H1 (cell line): ENCODE measurements around the gene VEPH1. TPM values are rescaled to one million over a fixed set of nuclear protein-coding genes. Genes with fewer than 3 reads are reported as not detected.

Experiments
- CTCF ChIA-PET: fragments of 300-600 bp; sonication (Branson Sonifier 250); formaldehyde crosslinking; loops from one replicate; lab custom pipeline; 2021; ENCODE audit not compliant: partially characterized antibody; lab: Charles Lee
- POLR2A ChIA-PET: fragments of 300-600 bp; sonication (Branson Sonifier 250); formaldehyde crosslinking; loops from one replicate; lab custom pipeline; 2021; ENCODE audit warnings: inconsistent platforms; ENCODE audit not compliant: partially characterized antibody; lab: Charles Lee
- DNase-seq, 2 experiments: peaks; one replicate each; pipeline versions ENCODE4 v3.0.0 to v3.0.0-alpha.2; 2010 to 2022; ENCODE audit warnings: low spot score in 2 of 2, low read depth in 1 of 2, mixed read lengths in 1 of 2
- FAIRE-seq: peaks from 2 replicates; lab custom pipeline; 2011; peaks lifted over from hg19 to GRCh38; lab: Jason Lieb, UNC
- H2AFZ ChIP-seq: 2 replicates; pipeline ENCODE4 v1.8.1; 2012; ENCODE audit warnings: low read length, inconsistent platforms
- H2AK5ac ChIP-seq: 2 replicates; pipeline ENCODE4 v1.6.1; 2013; ENCODE audit warnings: low read depth, low read length
- H2BK120ac ChIP-seq: replicated peaks from 2 replicates; pipeline ENCODE3; 2013; ENCODE audit warnings: low read depth, low read length, inconsistent platforms
- H2BK12ac ChIP-seq: 2 replicates; pipeline ENCODE4 v1.6.1; 2013; ENCODE audit warnings: low read depth, low read length
- H2BK15ac ChIP-seq: 2 replicates; pipeline ENCODE4 v1.6.1; 2013; ENCODE audit warnings: low read length
- H2BK20ac ChIP-seq: 2 replicates; pipeline ENCODE4 v1.6.1; 2013; ENCODE audit warnings: low read length
- H2BK5ac ChIP-seq: 2 replicates; pipeline ENCODE4 v1.6.1; 2013; ENCODE audit warnings: low read depth, low read length
- H3K14ac ChIP-seq: 2 replicates; pipeline ENCODE4 v1.6.1; 2013; ENCODE audit warnings: inconsistent platforms; ENCODE audit not compliant: insufficient read length
- H3K18ac ChIP-seq: 2 replicates; pipeline ENCODE4 v1.6.1; 2013; ENCODE audit warnings: low read length; ENCODE audit errors: extremely low read depth
- H3K23ac ChIP-seq: 2 replicates; pipeline ENCODE4 v1.6.1; 2013; ENCODE audit warnings: inconsistent platforms; ENCODE audit not compliant: insufficient read length
- H3K23me2 ChIP-seq: 2 replicates; pipeline ENCODE4 v1.6.1; 2013; ENCODE audit warnings: low read depth, low read length
- H3K27ac ChIP-seq: 2 replicates; pipeline ENCODE4 v1.6.1; 2011; ENCODE audit warnings: low read depth, low read length, inconsistent platforms
- H3K27me3 ChIP-seq, 4 experiments: replicated peaks in 1 of 4; 1 replicate in 1 of 4; 2 replicates in 3 of 4; pipeline versions ENCODE4 v1.6.1 to v1.8.1; 2011 to 2013; ENCODE audit warnings: low read length in 3 of 4, mild to moderate bottlenecking in 3 of 4, inconsistent platforms in 2 of 4, mixed read lengths in 2 of 4, moderate library complexity in 1 of 4; ENCODE audit not compliant: control insufficient read depth in 3 of 4, insufficient read depth in 3 of 4; ENCODE audit errors: extremely low read depth in 1 of 4
- H3K36me3 ChIP-seq, 4 experiments: 2 replicates each; pipeline versions ENCODE4 v1.6.1 to v1.8.1; 2011 to 2013; ENCODE audit warnings: mild to moderate bottlenecking in 4 of 4, low read length in 3 of 4, moderate library complexity in 2 of 4, control low read depth in 1 of 4, inconsistent platforms in 1 of 4; ENCODE audit not compliant: insufficient read depth in 4 of 4, control insufficient read depth in 2 of 4
- H3K4ac ChIP-seq: replicated peaks from 2 replicates; pipeline ENCODE3; 2013; ENCODE audit warnings: low read length, low read depth, mixed read lengths, inconsistent platforms; ENCODE audit not compliant: insufficient read length
- H3K4me1 ChIP-seq, 4 experiments: replicated peaks in 1 of 4; 1 replicate in 1 of 4; 2 replicates in 3 of 4; pipeline versions ENCODE4 v1.6.1 to v1.8.1; 2011 to 2013; ENCODE audit warnings: low read length in 3 of 4, inconsistent platforms in 2 of 4, mixed read lengths in 1 of 4; ENCODE audit not compliant: insufficient read depth in 4 of 4, control insufficient read depth in 3 of 4
- H3K4me2 ChIP-seq, 2 experiments: 2 replicates each; pipeline versions ENCODE4 v1.6.1 to v1.8.1; 2011 to 2013; ENCODE audit warnings: low read depth in 2 of 2, low read length in 2 of 2, control low read depth in 1 of 2, inconsistent platforms in 1 of 2, mild to moderate bottlenecking in 1 of 2; ENCODE audit not compliant: insufficient read depth in 1 of 2
- H3K4me3 ChIP-seq, 4 experiments: fragments of 200-600, 300-600 bp in 1 of 4; sonication (generic), shearing (Covaris generic), sonication (Bioruptor Twin) in 1 of 4; 2 replicates each; pipeline versions ENCODE4 v1.5.1 to v1.8.1; 2011 to 2016; ENCODE audit warnings: low read length in 4 of 4, low read depth in 3 of 4, control low read depth in 2 of 4, inconsistent platforms in 2 of 4, mild to moderate bottlenecking in 2 of 4, mixed read lengths in 1 of 4, moderate library complexity in 1 of 4; ENCODE audit not compliant: insufficient read depth in 2 of 4; ENCODE audit errors: extremely low read depth in 1 of 4
- H3K56ac ChIP-seq: replicated peaks from 2 replicates; pipeline ENCODE3; 2013; ENCODE audit warnings: low read depth, mild to moderate bottlenecking, mixed read lengths, low read length, inconsistent platforms; ENCODE audit not compliant: insufficient read length
- H3K79me1 ChIP-seq: 2 replicates; pipeline ENCODE4 v1.6.1; 2013; ENCODE audit warnings: low read depth, low read length, control low read depth
- H3K79me2 ChIP-seq, 2 experiments: 2 replicates each; pipeline versions ENCODE4 v1.6.1 to v1.8.1; 2012 to 2013; ENCODE audit warnings: low read length in 2 of 2, mild to moderate bottlenecking in 2 of 2, inconsistent platforms in 1 of 2; ENCODE audit not compliant: insufficient read depth in 2 of 2, control insufficient read depth in 1 of 2
- H3K9ac ChIP-seq, 4 experiments: replicated peaks in 1 of 4; 1 replicate in 1 of 4; 2 replicates in 3 of 4; pipeline versions ENCODE4 v1.6.1 to v1.8.1; 2011 to 2013; ENCODE audit warnings: low read depth in 3 of 4, low read length in 3 of 4, control low read depth in 2 of 4, mild to moderate bottlenecking in 2 of 4, moderate library complexity in 2 of 4, inconsistent platforms in 1 of 4; ENCODE audit errors: extremely low read depth in 1 of 4
- H3K9me3 ChIP-seq, 2 experiments: 2 replicates each; pipeline versions ENCODE4 v1.6.1 to v1.8.1; 2012 to 2013; ENCODE audit warnings: mild to moderate bottlenecking in 2 of 2, moderate library complexity in 2 of 2, control low read depth in 1 of 2, inconsistent platforms in 1 of 2, low read depth in 1 of 2, low read length in 1 of 2, mixed read lengths in 1 of 2; ENCODE audit not compliant: insufficient read depth in 2 of 2
- H4K20me1 ChIP-seq, 2 experiments: replicated peaks in 1 of 2; 2 replicates each; pipeline versions ENCODE3 to v1.8.1; 2011 to 2013; ENCODE audit warnings: inconsistent platforms in 2 of 2, low read length in 2 of 2, mild to moderate bottlenecking in 1 of 2; ENCODE audit not compliant: insufficient read depth in 2 of 2, control insufficient read depth in 1 of 2
- H4K5ac ChIP-seq: 2 replicates; pipeline ENCODE4 v1.6.1; 2013; ENCODE audit warnings: low read length, low read depth, mixed read lengths, inconsistent platforms; ENCODE audit not compliant: insufficient read length
- H4K8ac ChIP-seq: 2 replicates; pipeline ENCODE4 v1.8.0; 2013; ENCODE audit warnings: mild to moderate bottlenecking, moderate library complexity, low read length, inconsistent platforms; ENCODE audit not compliant: insufficient read depth; ENCODE audit errors: extremely low read depth
- H4K91ac ChIP-seq: replicated peaks from 2 replicates; pipeline ENCODE3; 2013; ENCODE audit warnings: low read length, mixed read lengths, inconsistent platforms; ENCODE audit not compliant: insufficient read length
- CEBPB ChIP-seq: IDR thresholded peaks from 2 replicates; pipeline ENCODE4 v1.6.1; 2012; ENCODE audit warnings: low read depth, low read length
- NANOG ChIP-seq: IDR thresholded peaks from 2 replicates; pipeline ENCODE4 v1.6.1; 2011; ENCODE audit warnings: low read length, low read depth, mild to moderate bottlenecking, inconsistent platforms; ENCODE audit not compliant: insufficient read depth, poor library complexity, severe bottlenecking
- WGBS, 2 experiments: shearing (Covaris generic) in 1 of 2; methylation state at CpG; one replicate each; pipeline versions ENCODE4 v1.1.6 to v1.1.7; 2013 to 2015; ENCODE audit warnings: low lambda C conversion rate in 2 of 2, mixed read lengths in 2 of 2, inconsistent platforms in 1 of 2, low coverage in 1 of 2, missing lambda C conversion rate in 1 of 2; ENCODE audit not compliant: insufficient replicate concordance in 2 of 2, insufficient coverage in 1 of 2, insufficient read length in 1 of 2; ENCODE audit errors: extremely low coverage in 1 of 2, missing lambda C conversion rate in 1 of 2; 5-methylcytosine and 5-hydroxymethylcytosine counted together
- polyA plus RNA-seq, 7 experiments: library from polyadenylated mRNA; depleted of rRNA in 3 of 7; stranded (reverse) in 5 of 7; unstranded in 2 of 7; fragments of >200 nt in 5 of 7; fragments of 200-250 nt in 2 of 7; gene quantifications; 1 replicate in 5 of 7; 2 replicates in 1 of 7; 4 replicates in 1 of 7; pipeline versions ENCODE4 v1.2.1 to v1.2.3, GENCODE V29; 2011 to 2013; ENCODE audit warnings: missing spikeins in 2 of 7, mixed read lengths in 2 of 7
- total RNA-seq: library from RNA; stranded (reverse); fragmentation: NEBNext Ultra II Directional; extraction: Animal tissue kit (Norgen Biotek cat#: 25700); gene quantifications from 2 replicates; pipeline ENCODE4 v1.2.1, GENCODE V29; 2021

VEPH1 gene
- total and polyA plus RNA-seq, 2 of the 8 experiments (the other 6 are each of a cell fraction or from before 2014, with no cell fraction given) = 12.0 to 18.3 TPM

GRCh38 chr3:157300981-157301663 is 202.1 kb downstream of the VEPH1 start:
- Histone ChIP-seq H2AFZ (no peak overlapping the region; the same call in 1 of the 2 replicates), H2BK120ac (no peak overlapping the region), H2AK5ac (no peak overlapping the region), H3K4me3 (no peak overlapping the region), H3K27ac (no peak overlapping the region), H3K9me3 (no peaks in the 10 kb centered on the region), H4K20me1 (no peaks in the 10 kb centered on the region), H3K36me3 (no peaks in the 10 kb centered on the region), H3K14ac (no peak overlapping the region), H3K23ac (no peak overlapping the region), H3K79me2 (no peaks in the 10 kb centered on the region), H3K56ac (no peak overlapping the region), H3K27me3 (no peaks in the 10 kb centered on the region), H3K9ac (no peak overlapping the region), H4K5ac (no peak overlapping the region), H3K4ac (no peak overlapping the region), H3K4me1 (no peaks in the 10 kb centered on the region), H2BK12ac (no peak overlapping the region), H4K91ac (no peak overlapping the region), H2BK5ac (no peak overlapping the region), H2BK15ac (no peak overlapping the region), H2BK20ac (no peak overlapping the region), H3K79me1 (no peaks in the 10 kb centered on the region), H3K18ac (no peak overlapping the region), H3K23me2 (no peaks in the 10 kb centered on the region), H3K4me2 (no peak overlapping the region), H4K8ac (no peak overlapping the region)
- 90% methylated on average over 9 of the region's 9 CpGs; no CpG with 5 or more reads in 1 of the 2 experiments for WGBS, 2 experiments
- no peak for TF ChIP-seq NANOG
- peak; percentile 54; the same call in 1 of the 2 replicates for TF ChIP-seq CEBPB
- ChIA-PET CTCF (interaction anchor here (1.2 kb wide), 1 partner anchor 138 kb away, joined by 3 read pairs; no protein-coding TSS in a partner anchor), POLR2A (no interaction called here)
- FAIRE-seq (no peak), DNase-seq (no peak)
